NCI-H2029 treated with DMSO at 0.1 percent for 48 hours (cell line): ENCODE measurements around the gene DAD1.
"Not testable (repeated sequence)": the region's sequence is repeated elsewhere in the genome, so short reads cannot be mapped to it uniquely, and the experiment has no call there.

ENCODE experiments used
- DNase-seq: peaks from one replicate; lab custom pipeline; 2025; lab: John Stamatoyannopoulos, UW

The DAD1 gene

DNA sequence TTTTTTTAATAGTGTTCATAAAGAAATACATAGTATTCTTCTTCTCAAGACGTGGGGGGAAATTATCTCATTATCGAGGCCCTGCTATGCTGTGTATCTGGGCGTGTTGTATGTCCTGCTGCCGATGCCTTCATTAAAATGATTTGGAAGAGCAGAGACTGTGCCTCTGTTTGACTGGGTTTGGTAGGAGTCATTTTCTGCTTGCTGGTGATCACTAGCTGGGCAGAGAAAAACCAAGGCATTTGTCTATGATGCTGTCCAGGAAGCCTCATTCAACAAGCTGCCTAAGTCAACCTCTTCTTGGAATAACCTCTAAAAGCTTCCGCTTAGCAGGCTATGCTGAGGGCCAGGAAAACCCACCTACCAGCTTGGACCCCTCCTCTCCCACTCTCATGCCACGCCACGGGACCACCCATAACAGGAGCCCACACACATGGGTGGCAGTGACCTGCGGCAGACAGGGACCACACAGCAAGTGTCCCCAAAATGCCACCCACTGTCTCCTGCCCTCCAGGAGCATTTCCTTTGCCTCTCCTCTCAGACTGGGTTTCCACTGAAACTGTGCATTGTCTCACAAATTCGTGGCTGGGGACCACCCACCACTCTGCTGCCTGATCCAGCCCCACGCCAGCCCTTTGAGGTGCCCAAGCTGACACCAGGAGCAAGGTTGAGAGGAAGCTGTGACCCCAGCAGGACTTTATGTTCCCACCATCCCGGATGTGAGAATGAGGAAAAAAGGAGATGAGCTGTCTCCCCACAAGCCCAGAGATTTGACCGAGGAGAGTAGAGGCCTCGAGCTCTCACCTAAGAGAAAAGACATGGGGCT lies 36.8 kb downstream of the DAD1 start:
- no peak for DNase-seq

DNA sequence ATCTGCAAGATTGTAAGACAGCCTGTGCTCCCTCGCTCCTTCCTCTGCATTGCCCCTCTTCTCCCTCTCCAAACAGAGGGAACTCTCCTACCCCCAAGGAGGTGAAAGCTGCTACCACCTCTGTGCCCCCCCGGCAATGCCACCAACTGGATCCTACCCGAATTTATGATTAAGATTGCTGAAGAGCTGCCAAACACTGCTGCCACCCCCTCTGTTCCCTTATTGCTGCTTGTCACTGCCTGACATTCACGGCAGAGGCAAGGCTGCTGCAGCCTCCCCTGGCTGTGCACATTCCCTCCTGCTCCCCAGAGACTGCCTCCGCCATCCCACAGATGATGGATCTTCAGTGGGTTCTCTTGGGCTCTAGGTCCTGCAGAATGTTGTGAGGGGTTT lies 37.4 kb downstream of the DAD1 start:
- DNase-seq: no peak

DNA sequence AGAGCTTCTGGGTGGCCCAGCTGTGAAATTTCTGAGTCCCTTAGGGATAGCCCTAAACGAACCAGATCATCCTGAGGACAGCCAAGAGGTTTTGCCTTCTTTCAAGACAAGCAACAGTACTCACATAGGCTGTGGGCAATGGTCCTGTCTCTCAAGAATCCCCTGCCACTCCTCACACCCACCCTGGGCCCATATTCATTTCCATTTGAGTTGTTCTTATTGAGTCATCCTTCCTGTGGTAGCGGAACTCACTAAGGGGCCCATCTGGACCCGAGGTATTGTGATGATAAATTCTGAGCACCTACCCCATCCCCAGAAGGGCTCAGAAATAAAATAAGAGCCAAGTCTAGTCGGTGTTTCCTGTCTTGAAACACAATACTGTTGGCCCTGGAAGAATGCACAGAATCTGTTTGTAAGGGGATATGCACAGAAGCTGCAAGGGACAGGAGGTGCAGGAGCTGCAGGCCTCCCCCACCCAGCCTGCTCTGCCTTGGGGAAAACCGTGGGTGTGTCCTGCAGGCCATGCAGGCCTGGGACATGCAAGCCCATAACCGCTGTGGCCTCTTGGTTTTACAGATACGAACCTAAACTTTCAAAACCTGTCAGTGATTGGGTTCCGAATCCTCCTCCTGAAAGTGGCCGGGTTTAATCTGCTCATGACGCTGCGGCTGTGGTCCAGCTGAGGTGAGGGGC lies 38.9 kb downstream of the DAD1 start:
- no peak for DNase-seq

DNA sequence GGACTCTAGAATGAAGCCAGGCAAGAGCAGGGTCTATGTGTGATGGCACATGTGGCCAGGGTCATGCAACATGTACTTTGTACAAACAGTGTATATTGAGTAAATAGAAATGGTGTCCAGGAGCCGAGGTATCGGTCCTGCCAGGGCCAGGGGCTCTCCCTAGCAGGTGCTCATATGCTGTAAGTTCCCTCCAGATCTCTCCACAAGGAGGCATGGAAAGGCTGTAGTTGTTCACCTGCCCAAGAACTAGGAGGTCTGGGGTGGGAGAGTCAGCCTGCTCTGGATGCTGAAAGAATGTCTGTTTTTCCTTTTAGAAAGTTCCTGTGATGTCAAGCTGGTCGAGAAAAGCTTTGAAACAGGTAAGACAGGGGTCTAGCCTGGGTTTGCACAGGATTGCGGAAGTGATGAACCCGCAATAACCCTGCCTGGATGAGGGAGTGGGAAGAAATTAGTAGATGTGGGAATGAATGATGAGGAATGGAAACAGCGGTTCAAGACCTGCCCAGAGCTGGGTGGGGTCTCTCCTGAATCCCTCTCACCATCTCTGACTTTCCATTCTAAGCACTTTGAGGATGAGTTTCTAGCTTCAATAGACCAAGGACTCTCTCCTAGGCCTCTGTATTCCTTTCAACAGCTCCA lies 39.6 kb downstream of the DAD1 start:
- DNase-seq: no peak

GRCh38 chr14:22547948-22548750 lies 40.9 kb downstream of the DAD1 start:
- DNase-seq: no peak

GRCh38 chr14:22547313-22547947 lies 41.6 kb downstream of the DAD1 start:
- no peak for DNase-seq

- no peak for DNase-seq
Observed at GRCh38 chr14:22546722-22547071, 42.3 kb downstream of the DAD1 start.

DNA sequence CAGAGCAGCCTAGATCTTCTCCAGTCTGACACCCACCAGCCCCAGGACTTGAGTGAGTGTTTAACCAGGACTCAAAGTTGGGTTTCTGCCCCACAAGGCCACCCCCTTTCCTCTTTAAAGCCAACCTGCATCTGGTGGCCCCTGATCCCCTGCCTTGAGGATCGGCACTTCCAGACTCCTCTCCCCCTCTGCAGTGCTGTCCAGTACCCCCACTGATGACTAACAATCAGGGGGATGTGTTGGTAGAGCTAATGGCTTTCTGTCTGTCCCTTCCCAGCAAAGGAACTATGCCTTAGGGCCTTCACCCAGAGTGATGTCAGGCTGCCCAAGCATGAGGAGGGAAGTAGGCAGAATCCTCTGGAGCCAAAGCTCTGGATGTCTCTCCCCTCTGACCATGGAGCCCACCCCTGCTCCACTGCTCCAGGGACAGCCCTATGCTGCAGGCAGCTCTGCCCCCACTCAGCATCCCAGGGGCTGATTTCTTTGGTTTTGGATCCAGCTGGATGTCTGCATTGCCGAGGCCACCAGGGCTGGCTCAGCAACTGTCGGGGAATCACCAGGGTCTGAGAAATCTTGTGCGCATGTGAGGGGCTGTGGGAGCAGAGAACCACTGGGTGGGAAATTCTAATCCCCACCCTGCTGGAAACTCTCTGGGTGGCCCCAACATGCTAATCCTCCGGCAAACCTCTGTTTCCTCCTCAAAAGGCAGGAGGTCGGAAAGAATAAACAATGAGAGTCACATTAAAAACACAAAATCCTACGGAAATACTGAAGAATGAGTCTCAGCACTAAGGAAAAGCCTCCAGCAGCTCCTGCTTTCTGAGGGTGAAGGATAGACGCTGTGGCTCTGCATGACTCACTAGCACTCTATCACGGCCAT lies 42.9 kb downstream of the DAD1 start:
- no peak for DNase-seq

- no peak for DNase-seq
Observed at GRCh38 chr14:22544881-22545420, 44.1 kb downstream of the DAD1 start.

GRCh38 chr14:22544406-22544805 lies 44.6 kb downstream of the DAD1 start:
- DNase-seq: no peak

DNA sequence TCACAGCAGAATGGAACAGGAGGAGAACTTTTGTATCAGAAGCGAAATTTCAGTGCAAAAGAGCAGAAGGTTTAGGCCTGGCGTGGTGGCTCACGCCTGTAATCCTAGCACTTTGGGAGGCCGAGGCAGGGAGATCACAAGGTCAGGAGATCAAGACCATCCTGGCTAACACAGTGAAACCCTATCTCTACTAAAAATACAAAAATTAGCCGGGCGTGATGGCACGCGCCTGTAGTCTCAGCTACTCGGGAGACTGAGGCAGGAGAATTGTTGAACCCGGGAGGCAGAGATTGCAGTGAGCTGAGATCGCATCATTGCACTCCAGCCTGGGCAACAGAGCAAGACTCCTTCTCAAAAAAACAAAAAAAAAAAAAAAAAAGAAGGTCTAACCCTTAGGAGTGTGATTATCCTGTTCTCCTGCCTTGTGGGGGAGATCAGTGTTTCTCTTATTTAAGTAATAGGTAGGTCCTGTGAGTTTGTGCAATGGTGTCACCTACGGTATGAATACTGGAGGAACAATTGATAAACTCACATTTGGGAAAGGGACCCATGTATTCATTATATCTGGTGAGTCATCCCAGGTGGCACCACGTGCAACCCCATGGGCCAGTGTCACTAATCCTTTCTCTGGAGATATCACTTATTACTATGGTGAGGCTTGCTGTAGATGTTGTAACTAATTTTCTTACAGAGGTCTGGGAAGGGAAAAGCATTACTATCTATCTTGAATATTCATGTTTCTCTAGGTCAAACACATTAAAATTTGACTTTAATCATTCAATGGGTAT lies 45.3 kb downstream of the DAD1 start:
- not testable (repeated sequence) for DNase-seq

DNA sequence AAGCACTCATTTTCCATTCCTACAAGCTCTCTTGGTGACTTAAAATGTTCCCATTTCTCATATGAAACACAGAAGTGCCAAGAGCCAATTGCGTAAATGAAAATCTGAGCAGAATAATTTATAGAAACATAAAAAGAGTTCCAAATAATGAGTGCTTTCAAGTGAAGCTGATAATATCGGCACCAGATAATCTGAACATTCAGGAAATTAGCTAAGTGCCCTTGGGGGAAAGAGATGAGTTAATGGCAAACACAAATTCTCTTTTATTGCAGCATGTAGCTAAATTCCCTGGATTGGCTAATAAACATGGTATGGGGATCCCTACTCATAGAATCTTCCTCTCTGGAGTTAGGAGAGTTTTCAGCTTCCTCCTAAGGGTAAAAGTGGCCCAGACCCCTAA lies 46.7 kb downstream of the DAD1 start:
- DNase-seq: no peak

- no peak for DNase-seq
Observed at GRCh38 chr14:22541721-22542120, 47.3 kb downstream of the DAD1 start.

DNA sequence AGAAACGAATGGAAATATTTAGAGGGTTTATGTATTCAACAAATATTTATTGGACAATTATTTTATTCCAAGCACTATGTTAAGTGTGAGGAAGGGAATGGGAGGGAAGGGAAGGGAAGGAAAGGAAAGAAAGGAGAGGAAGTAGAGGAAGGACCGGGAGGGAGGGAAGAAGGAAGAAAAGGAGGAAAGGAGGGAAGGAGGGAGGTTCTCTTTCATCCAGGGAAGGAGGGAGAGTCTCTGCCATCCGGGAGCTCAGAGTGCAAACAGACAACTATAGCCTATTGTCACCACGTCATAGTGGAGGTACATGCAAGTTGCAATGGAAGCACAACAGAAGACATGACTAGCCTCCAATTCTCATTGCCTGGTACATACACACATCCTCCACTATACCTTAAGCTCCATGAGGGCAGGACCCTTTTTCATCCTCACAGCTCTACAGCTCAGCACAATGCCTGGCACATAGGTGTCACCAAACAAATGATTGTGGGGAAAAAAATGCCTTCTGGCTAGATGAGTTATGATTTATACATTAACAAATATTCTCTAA lies 48.1 kb downstream of the DAD1 start:
- DNase-seq: no peak

DNA sequence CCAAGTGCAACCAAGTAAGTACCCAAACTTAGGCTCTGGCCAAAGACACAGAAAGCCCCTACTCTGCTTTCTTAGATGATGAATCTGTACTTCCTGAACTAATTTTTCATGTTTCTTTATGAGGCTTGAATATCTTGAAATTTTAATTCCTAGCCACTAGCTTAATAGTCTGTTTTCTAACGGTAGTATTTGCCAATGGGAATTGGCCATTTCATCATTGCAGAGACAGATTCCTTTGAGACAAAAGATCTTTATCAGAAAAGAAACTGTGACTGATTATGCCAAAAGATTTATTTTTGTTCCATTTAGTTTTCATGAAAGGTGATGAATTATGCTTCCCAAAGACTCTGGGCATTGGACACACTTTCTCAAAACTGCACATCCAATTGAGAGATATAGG lies 48.7 kb downstream of the DAD1 start:
- DNase-seq: no peak

- no peak for DNase-seq
Observed at GRCh38 chr14:22539831-22540230, 49.2 kb downstream of the DAD1 start.

DNA sequence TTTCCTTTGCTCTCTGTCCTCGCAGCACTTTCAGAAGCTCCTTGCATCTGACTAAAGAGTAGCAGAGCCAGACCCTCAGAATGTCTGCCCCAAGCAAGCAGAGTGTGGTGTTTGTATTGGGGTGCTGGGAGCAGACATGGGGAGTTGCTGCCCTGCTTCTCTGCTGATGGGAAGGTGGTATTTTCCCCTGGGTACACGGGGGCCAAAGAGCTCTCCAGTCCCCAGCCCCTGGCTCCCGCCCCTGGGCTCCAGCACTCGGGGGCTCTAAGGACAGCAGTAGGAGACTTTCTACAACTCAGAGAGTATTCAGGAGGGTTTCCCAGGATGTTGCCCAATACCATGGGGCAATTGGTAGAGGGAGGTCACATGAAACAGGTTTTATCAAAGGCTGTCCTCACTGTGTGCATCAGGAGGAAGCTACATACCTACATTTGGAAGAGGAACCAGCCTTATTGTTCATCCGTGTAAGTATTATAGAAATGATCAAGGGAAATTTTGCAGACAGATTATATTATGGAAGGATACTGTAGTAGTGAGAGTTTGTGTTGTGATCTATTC lies 50.3 kb downstream of the DAD1 start:
- no peak for DNase-seq

GRCh38 chr14:22537436-22538310 lies 51.4 kb downstream of the DAD1 start:
- no peak for DNase-seq
